Keratinocyte (primary cell): ENCODE results near the gene SATB2. TPM values are rescaled to one million over a fixed set of nuclear protein-coding genes. Genes with fewer than 3 reads are reported as not detected.

Experiments
- DNase-seq: peaks from one replicate; pipeline ENCODE4 v3.0.0-alpha.2; 2011; ENCODE audit warnings: low read depth, missing footprints, low spot score
- FAIRE-seq: peaks from 2 replicates; lab custom pipeline; 2011; peaks lifted over from hg19 to GRCh38; lab: Jason Lieb, UNC
- H2AFZ ChIP-seq: 2 replicates; pipeline ENCODE4 v1.6.0; 2012; ENCODE audit warnings: low read length, control low read depth, inconsistent platforms; ENCODE audit not compliant: control insufficient read depth
- H3K27ac ChIP-seq: 2 replicates; pipeline ENCODE4 v1.5.1; 2011; ENCODE audit warnings: low read length; ENCODE audit not compliant: control insufficient read depth, insufficient read depth
- H3K27me3 ChIP-seq: 3 replicates; pipeline ENCODE4 v1.6.0; 2011; ENCODE audit warnings: low read length; ENCODE audit not compliant: control insufficient read depth, insufficient read depth; ENCODE audit errors: extremely low read depth
- H3K36me3 ChIP-seq, 2 experiments: 2 replicates in 1 of 2; 3 replicates in 1 of 2; pipeline ENCODE4 v1.5.1; 2011; ENCODE audit warnings: low read length in 2 of 2, mild to moderate bottlenecking in 1 of 2; ENCODE audit not compliant: control insufficient read depth in 2 of 2, insufficient read depth in 2 of 2; ENCODE audit errors: extremely low read depth in 1 of 2
- H3K4me1 ChIP-seq: 3 replicates; pipeline ENCODE4 v1.5.1; 2011; ENCODE audit warnings: low read length; ENCODE audit not compliant: control insufficient read depth, insufficient read depth; ENCODE audit errors: extremely low read depth
- H3K4me2 ChIP-seq: 3 replicates; pipeline ENCODE4 v1.6.0; 2011; ENCODE audit warnings: low read depth, low read length; ENCODE audit not compliant: control insufficient read depth, insufficient read depth; ENCODE audit errors: extremely low read depth
- H3K4me3 ChIP-seq, 3 experiments: fragments of 200-600 bp in 1 of 3; sonication (generic) in 1 of 3; 2 replicates in 2 of 3; 3 replicates in 1 of 3; pipeline ENCODE4 v1.5.1; 2011 to 2016; ENCODE audit warnings: low read length in 3 of 3, mild to moderate bottlenecking in 3 of 3, control low read depth in 2 of 3, inconsistent platforms in 1 of 3, low read depth in 1 of 3, mixed read lengths in 1 of 3, mixed run types in 1 of 3, moderate library complexity in 1 of 3; ENCODE audit not compliant: control insufficient read depth in 2 of 3, insufficient read depth in 2 of 3; ENCODE audit errors: extremely low read depth in 1 of 3
- H3K79me2 ChIP-seq: 2 replicates; pipeline ENCODE4 v1.6.0; 2012; ENCODE audit warnings: low read length; ENCODE audit not compliant: control insufficient read depth, insufficient read depth
- H3K9ac ChIP-seq: 3 replicates; pipeline ENCODE4 v1.6.0; 2011; ENCODE audit warnings: low read length; ENCODE audit not compliant: control insufficient read depth, insufficient read depth; ENCODE audit errors: extremely low read depth
- H3K9me1 ChIP-seq: 3 replicates; pipeline ENCODE4 v1.6.0; 2011; ENCODE audit warnings: low read length; ENCODE audit not compliant: control insufficient read depth, insufficient read depth; ENCODE audit errors: extremely low read depth
- H3K9me3 ChIP-seq: 2 replicates; pipeline ENCODE4 v1.5.1; 2012; ENCODE audit warnings: low read depth, low read length; ENCODE audit not compliant: control insufficient read depth
- H4K20me1 ChIP-seq: 3 replicates; pipeline ENCODE4 v1.6.0; 2011; ENCODE audit warnings: low read length; ENCODE audit not compliant: control insufficient read depth, insufficient read depth; ENCODE audit errors: extremely low read depth
- CTCF ChIP-seq, 3 experiments: IDR thresholded peaks in 1 of 3; conservative IDR thresholded peaks in 1 of 3; optimal IDR thresholded peaks in 1 of 3; 2 replicates in 2 of 3; 3 replicates in 1 of 3; pipeline versions ENCODE3 to v1.5.1; 2011; ENCODE audit warnings: low read length in 3 of 3, mild to moderate bottlenecking in 3 of 3, moderate library complexity in 2 of 3, control low read depth in 1 of 3, inconsistent platforms in 1 of 3; ENCODE audit not compliant: insufficient read depth in 2 of 3; ENCODE audit errors: extremely low read depth in 1 of 3
- EZH2 ChIP-seq: IDR thresholded peaks from one replicate; pipeline ENCODE4 v1.6.1; 2012; ENCODE audit warnings: inconsistent platforms, mild to moderate bottlenecking, low read length, moderate library complexity
- dilution Hi-C: fragments of 300-500 bp; cut with MboI; formaldehyde crosslinking; loops from one replicate; pipeline ENCODE4 v1.7.0; 2020; ENCODE audit warnings: low sequenced_read_pairs; ENCODE audit not compliant: extremely low pct_ligation_motif_present
- polyA plus RNA-seq, 5 experiments: library from polyadenylated mRNA; depleted of rRNA in 3 of 5; stranded (reverse) in 3 of 5; stranded (forward) in 1 of 5; unstranded in 1 of 5; fragments of >200 nt; gene quantifications; 1 replicate in 1 of 5; 2 replicates in 3 of 5; 3 replicates in 1 of 5; pipeline versions ENCODE4 v1.2.1 to v1.2.3, GENCODE V29; 2011 to 2012; ENCODE audit warnings: missing spikeins in 2 of 5, low read depth in 1 of 5, low replicate concordance in 1 of 5

SATB2 gene
- polyA plus RNA-seq, 1 donor (not counting 4 experiments of a cell fraction or from before 2014, with no cell fraction given): 1.4 TPM

GRCh38 chr2:199452260-199452990 lies 5.3 kb downstream of the SATB2 start:
- H4K20me1 ChIP-seq: no peaks in the 10 kb centered on the region
- no peaks in the 10 kb centered on the region for H3K36me3 ChIP-seq
- no peak for FAIRE-seq
- no peak overlapping the region for H2AFZ ChIP-seq
- H3K4me1 ChIP-seq: peaks cover 12% of the 10 kb centered on the region
- H3K9me1 ChIP-seq: no peaks in the 10 kb centered on the region
- peaks cover 23% of the 10 kb centered on the region for H3K27me3 ChIP-seq
- TF ChIP-seq CTCF (optimal IDR thresholded peaks at IDR 0.05 in 1 of 3, IDR thresholded peaks at IDR 0.05 in 1 of 3, conservative IDR thresholded peaks at IDR 0.05 in 1 of 3; ENCODE audit: extremely low read depth in 1 of 3, insufficient read depth in 2 of 3, low read length in 3 of 3) (no peak), EZH2 (no peak)
- H3K27ac ChIP-seq: no peak overlapping the region
- H3K9me3 ChIP-seq: no peaks in the 10 kb centered on the region
- no peaks in the 10 kb centered on the region for H3K79me2 ChIP-seq
- no peak overlapping the region for H3K9ac ChIP-seq
- no peak for DNase-seq
- H3K4me2 ChIP-seq: no peak overlapping the region
- no peak overlapping the region for H3K4me3 ChIP-seq
- dilution Hi-C loops: no loop called here

GRCh38 chr2:199449956-199450355 lies 7.8 kb downstream of the SATB2 start:
- Histone ChIP-seq H3K27me3 (no peaks in the 10 kb centered on the region), H4K20me1 (no peaks in the 10 kb centered on the region), H3K9me3 (no peaks in the 10 kb centered on the region), H3K79me2 (no peaks in the 10 kb centered on the region), H3K36me3 (no peaks in the 10 kb centered on the region), H3K4me3 (no peak overlapping the region), H3K4me2 (no peak overlapping the region), H3K27ac (no peak overlapping the region), H3K4me1 (no peaks in the 10 kb centered on the region), H3K9ac (no peak overlapping the region), H2AFZ (no peak overlapping the region), H3K9me1 (no peaks in the 10 kb centered on the region)
- dilution Hi-C loops: no loop called here
- FAIRE-seq (no peak), DNase-seq (no peak)
- TF ChIP-seq EZH2: no peak
- TF ChIP-seq CTCF (optimal IDR thresholded peaks at IDR 0.05 in 1 of 3, IDR thresholded peaks at IDR 0.05 in 1 of 3, conservative IDR thresholded peaks at IDR 0.05 in 1 of 3; ENCODE audit: extremely low read depth in 1 of 3, insufficient read depth in 2 of 3, low read length in 3 of 3): no peak
